B cell (primary cell): Measurements from ENCODE around the gene TICAM1. TPM values are rescaled to one million over a fixed set of nuclear protein-coding genes. Genes with fewer than 3 reads are reported as not detected.

ENCODE experiments used
- ATAC-seq: fragments of 200-7000 bp; cut with Tn5 transposase; one replicate; pipeline ENCODE4 v1.10.0; 2021; ENCODE audit warnings: low read depth, mild to moderate bottlenecking, moderate number of reproducible peaks, moderate library complexity
- CTCF ChIA-PET: fragments of 350-600 bp; sonication (Branson Sonifier 250); formaldehyde crosslinking; loops from one replicate; lab custom pipeline; 2021; ENCODE audit warnings: antibody characterized with exemption, inconsistent platforms; lab: Charles Lee
- POLR2A ChIA-PET: fragments of 350-600 bp; sonication (Branson Sonifier 250); formaldehyde crosslinking; loops from one replicate; lab custom pipeline; 2021; ENCODE audit warnings: antibody characterized with exemption; lab: Charles Lee
- DNase-seq: peaks from one replicate; pipeline ENCODE4 v3.0.0; 2013
- H2AFZ ChIP-seq: 2 replicates; pipeline ENCODE4 v1.6.1; 2012; ENCODE audit warnings: mild to moderate bottlenecking, low read depth, low read length; ENCODE audit not compliant: insufficient read depth, poor library complexity, severe bottlenecking
- H3K27ac ChIP-seq, 2 donors: 1 replicate in 1 of 2; 2 replicates in 1 of 2; pipeline ENCODE4 v1.5.1; 2012 to 2013; ENCODE audit warnings: low read length in 2 of 2, mild to moderate bottlenecking in 2 of 2, moderate library complexity in 1 of 2
- H3K27me3 ChIP-seq, 4 experiments: fragments of 200-600 bp in 1 of 4; sonication (generic) in 1 of 4; replicated peaks in 1 of 4; 1 replicate in 2 of 4; 2 replicates in 2 of 4; pipeline versions ENCODE4 v1.6.1 to v1.7.0; 2013 to 2016; ENCODE audit warnings: low read length in 3 of 4, mild to moderate bottlenecking in 2 of 4, mixed read lengths in 1 of 4, moderate library complexity in 1 of 4; ENCODE audit not compliant: insufficient read depth in 4 of 4, control insufficient read depth in 3 of 4; ENCODE audit errors: control extremely low read depth in 1 of 4
- H3K36me3 ChIP-seq, 2 experiments: replicated peaks in 1 of 2; 1 replicate in 1 of 2; 2 replicates in 1 of 2; pipeline versions ENCODE4 v1.6.1 to v1.7.1; 2013; ENCODE audit warnings: low read length in 1 of 2; ENCODE audit not compliant: insufficient read depth in 2 of 2, control insufficient read depth in 1 of 2; ENCODE audit errors: control extremely low read depth in 1 of 2, extremely low read depth in 1 of 2
- H3K4me1 ChIP-seq, 2 donors: fragments of 200-600 bp in 1 of 2; sonication (generic) in 1 of 2; 1 replicate in 1 of 2; 2 replicates in 1 of 2; pipeline versions ENCODE4 v1.5.1 to v1.6.1; 2013 to 2017; ENCODE audit warnings: low read length in 2 of 2; ENCODE audit not compliant: control insufficient read depth in 2 of 2, insufficient read depth in 2 of 2
- H3K4me2 ChIP-seq: replicated peaks from 2 replicates; pipeline ENCODE3; 2012; ENCODE audit warnings: mild to moderate bottlenecking, low read depth, low read length; ENCODE audit not compliant: poor library complexity, severe bottlenecking
- H3K4me3 ChIP-seq, 5 experiments: fragments of 200-600 bp in 1 of 5; sonication (generic) in 1 of 5; 1 replicate in 3 of 5; 2 replicates in 2 of 5; pipeline versions ENCODE4 v1.5.1 to v1.7.0; 2011 to 2016; ENCODE audit warnings: low read length in 4 of 5, mild to moderate bottlenecking in 4 of 5, low read depth in 2 of 5, control low read depth in 1 of 5, moderate library complexity in 1 of 5; ENCODE audit not compliant: insufficient read depth in 1 of 5; ENCODE audit errors: control extremely low read depth in 1 of 5, extremely low read depth in 1 of 5
- H3K79me2 ChIP-seq: fragments of 200-600 bp; sonication (generic); one replicate; pipeline ENCODE4 v1.6.0; 2016; ENCODE audit warnings: low read length; ENCODE audit not compliant: control insufficient read depth, insufficient read depth
- H3K9ac ChIP-seq: fragments of 200-600 bp; sonication (generic); 2 replicates; pipeline ENCODE4 v1.6.1; 2017; ENCODE audit warnings: mild to moderate bottlenecking, low read length, moderate library complexity
- H3K9me3 ChIP-seq, 3 donors: one replicate each; pipeline versions ENCODE4 v1.6.1 to v1.7.1; 2013; ENCODE audit warnings: low read length in 2 of 3; ENCODE audit not compliant: control insufficient read depth in 2 of 3, insufficient read depth in 1 of 3; ENCODE audit errors: control extremely low read depth in 1 of 3
- H4K20me1 ChIP-seq: 2 replicates; pipeline ENCODE4 v1.6.0; 2012; ENCODE audit warnings: mild to moderate bottlenecking, low read length; ENCODE audit not compliant: insufficient read depth, control insufficient read depth, poor library complexity, severe bottlenecking
- H3K27ac Mint-ChIP-seq: one replicate; pipeline ENCODE4 v1.8.0; 2021; ENCODE audit warnings: mixed read lengths
- H3K27me3 Mint-ChIP-seq: one replicate; pipeline ENCODE4 v1.8.0; 2021; ENCODE audit warnings: mixed read lengths
- H3K4me1 Mint-ChIP-seq: one replicate; pipeline ENCODE4 v1.8.0; 2021; ENCODE audit warnings: mixed read lengths
- H3K4me3 Mint-ChIP-seq: one replicate; pipeline ENCODE4 v1.8.0; 2021; ENCODE audit warnings: mixed read lengths
- H3K9me3 Mint-ChIP-seq: one replicate; pipeline ENCODE4 v1.8.0; 2022; ENCODE audit warnings: mixed read lengths; ENCODE audit not compliant: insufficient read depth
- CTCF ChIP-seq: fragments of 200-600 bp; IDR thresholded peaks from one replicate; pipeline ENCODE4 v1.8.0; 2022; ENCODE audit warnings: antibody characterized with exemption, mild to moderate bottlenecking
- EZH2 ChIP-seq: IDR thresholded peaks from 2 replicates; pipeline ENCODE4 v1.6.1; 2012; ENCODE audit warnings: borderline replicate concordance, low read depth, mild to moderate bottlenecking, moderate library complexity, low read length; ENCODE audit not compliant: insufficient read depth, poor library complexity, severe bottlenecking
- WGBS: methylation state at CpG from one replicate; pipeline ENCODE4 v1.1.5; 2013; ENCODE audit warnings: missing lambda C conversion rate; ENCODE audit not compliant: insufficient coverage; 5-methylcytosine and 5-hydroxymethylcytosine counted together
- intact Hi-C: fragments of 100-400 bp; cut with micrococcal nuclease; formaldehyde crosslinking; loops from one replicate; pipeline ENCODE4 v1.10.0; 2022
- polyA plus RNA-seq: library from polyadenylated mRNA; depleted of rRNA; stranded (reverse); fragments of >200 nt; gene quantifications from 2 replicates; pipeline ENCODE4 v1.2.3, GENCODE V29; 2012
- total RNA-seq, 2 donors: library from RNA; stranded (reverse); fragments of 120-200 nt in 1 of 2; gene quantifications; 1 replicate in 1 of 2; 2 replicates in 1 of 2; pipeline versions ENCODE4 v1.2.3 to v1.2.4, GENCODE V29; 2013 to 2022

Gene TICAM1
- total and polyA plus RNA-seq, 2 donors (not counting 1 experiment from before 2014, with no cell fraction given), result 12.7 to 19.7 TPM

DNA sequence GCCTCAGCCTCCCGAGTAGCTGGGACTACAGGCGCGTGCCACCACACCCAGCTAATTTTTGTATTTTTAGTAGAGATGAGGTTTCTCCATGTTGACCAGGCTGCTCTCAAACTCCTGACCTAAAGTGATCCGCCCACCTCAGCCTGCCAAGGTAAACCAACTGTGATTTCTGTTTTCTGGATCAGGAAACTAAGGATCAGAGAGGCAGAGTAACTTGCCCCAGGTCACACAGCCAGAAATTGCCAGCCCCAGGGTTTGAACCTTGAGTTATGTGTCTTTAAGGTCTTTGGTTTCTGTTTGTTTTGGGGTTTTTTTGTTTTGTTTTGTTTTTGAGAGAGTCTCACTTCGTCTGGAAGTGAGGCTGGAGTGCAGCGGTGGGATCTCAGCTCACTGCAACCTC lies 40.2 kb upstream of the TICAM1 start:
- Histone ChIP-seq H3K4me2 (no peak overlapping the region), H3K27ac (no peak overlapping the region), H4K20me1 (no peaks in the 10 kb centered on the region), H3K9me3 (no peaks in the 10 kb centered on the region), H3K9ac (no peak overlapping the region), H3K4me1 (peaks cover 3 to 24% of the 10 kb centered on the region in 2 donors), H3K4me3 (no peak overlapping the region), H2AFZ (no peak overlapping the region), H3K36me3 (no peaks in the 10 kb centered on the region), H3K27me3 (peaks cover 0 to 2% (median 0%) of the 10 kb centered on the region in 4 experiments), H3K79me2 (peaks cover 6% of the 10 kb centered on the region)
- 67% methylated on average over 3 of the region's 6 CpGs for WGBS
- CTCF ChIA-PET, result interaction anchor here (0.7 to 13.6 kb wide), 13 partner anchors 8 to 159 kb away, joined by 3 to 219 read pairs (median 4); partner anchors contain the start of gene UHRF1
- Mint-ChIP-seq H3K4me1 (peaks cover 9% of the 10 kb centered on the region), H3K4me3 (no peak overlapping the region), H3K27me3 (peaks cover 6% of the 10 kb centered on the region), H3K27ac (no peak overlapping the region), H3K9me3 (no peaks in the 10 kb centered on the region)
- POLR2A ChIA-PET, result interaction anchor here (0.7 kb wide), 1 partner anchor 714 kb away, joined by 4 read pairs; no protein-coding TSS in a partner anchor
- DNase-seq (no peak), ATAC-seq (no peak)
- intact Hi-C loops, result loop anchor here (1.0 kb wide), 1 partner anchor 40 kb away; no protein-coding TSS in a partner anchor
- TF ChIP-seq CTCF (no peak), EZH2 (no peak)

DNA sequence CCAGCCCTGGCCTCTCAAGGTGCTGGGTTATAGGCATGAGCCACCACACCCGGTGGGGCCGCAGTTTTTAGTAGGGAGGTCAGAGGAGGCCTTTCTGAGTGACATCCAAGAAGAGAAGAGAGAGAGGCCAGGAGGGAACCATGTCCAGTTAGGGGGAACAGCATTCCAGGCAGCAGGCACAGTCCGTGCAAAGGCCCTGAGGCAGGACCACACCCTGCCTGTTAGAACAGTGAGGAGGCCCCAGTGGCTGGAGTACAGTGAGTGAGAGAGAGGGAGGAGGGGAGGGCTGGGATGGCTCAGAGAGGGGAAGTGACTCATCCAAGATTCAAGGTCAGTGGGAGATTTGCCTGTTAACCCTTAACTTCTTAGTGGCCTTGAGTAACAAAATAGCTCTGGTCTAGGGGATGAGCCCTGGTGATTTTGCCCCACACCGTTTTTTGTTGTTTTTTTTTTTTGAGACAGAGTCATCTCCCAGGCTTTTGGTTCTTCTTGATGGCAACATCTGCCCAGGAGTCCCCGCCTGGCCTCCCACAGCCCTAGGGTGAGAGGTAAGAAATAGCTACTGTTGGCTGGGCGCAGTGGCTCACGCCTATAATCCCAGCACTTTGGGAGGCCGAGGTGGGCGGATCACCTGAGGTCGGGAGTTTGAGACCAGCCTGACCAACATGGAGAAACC lies 38.7 kb upstream of the TICAM1 start:
- Histone ChIP-seq H3K79me2 (peaks cover 11% of the 10 kb centered on the region), H3K36me3 (no peaks in the 10 kb centered on the region), H4K20me1 (no peaks in the 10 kb centered on the region), H3K27me3 (no peaks in the 10 kb centered on the region), H3K9me3 (no peaks in the 10 kb centered on the region), H3K9ac (no peak overlapping the region), H3K4me2 (no peak overlapping the region), H3K4me3 (no peak overlapping the region), H3K27ac (no peak overlapping the region), H2AFZ (no peak overlapping the region), H3K4me1 (peaks cover 6 to 24% of the 10 kb centered on the region in 2 donors)
- Mint-ChIP-seq H3K4me1 (peaks cover 11% of the 10 kb centered on the region), H3K27me3 (peaks cover 6% of the 10 kb centered on the region), H3K9me3 (no peaks in the 10 kb centered on the region), H3K27ac (no peak overlapping the region), H3K4me3 (no peak overlapping the region)
- intact Hi-C loops, result no loop called here
- DNase-seq (no peak), ATAC-seq (no peak)
- TF ChIP-seq EZH2, result no peak
- no peak for TF ChIP-seq CTCF
- ChIA-PET POLR2A (interaction anchor here (0.9 kb wide), 1 partner anchor 46 kb away, joined by 9 read pairs; no protein-coding TSS in a partner anchor), CTCF (interaction anchor here (0.6 to 13.6 kb wide), 4 partner anchors 41 to 1723 kb away, joined by 6 to 219 read pairs (median 95); partner anchors contain the start of gene UHRF1)
- 78% methylated on average over 4 of the region's 10 CpGs for WGBS
